HepG2 (cell line): ENCODE results near the gene TTF2. TPM values are rescaled to one million over a fixed set of nuclear protein-coding genes. Genes with fewer than 3 reads are reported as not detected.

Experiments
- ATAC-seq: fragments of 200-7000 bp; cut with Tn5 transposase; 3 replicates; pipeline ENCODE4 v1.9.1; 2020; ENCODE audit warnings: mild to moderate bottlenecking, moderate library complexity
- BruUV-seq: library from RNA; stranded (reverse); fragments of 400-500 nt; replicated peaks from 2 replicates; lab custom pipeline; 2021; lab: Mats Ljungman, UMichigan
- CTCF ChIA-PET: fragments of 300-600 bp; formaldehyde crosslinking; extraction: SDS; loops from one replicate; lab custom pipeline; 2021; ENCODE audit warnings: low total read pairs, inconsistent platforms, low intra/inter-chr PET ratio; lab: Yijun Ruan, JAX
- POLR2A ChIA-PET: fragments of 350-600 bp; sonication (Branson Sonifier 250); formaldehyde crosslinking; loops from one replicate; lab custom pipeline; 2020; ENCODE audit warnings: antibody characterized with exemption, inconsistent platforms; lab: Yijun Ruan, JAX
- DNase-seq: peaks from one replicate; pipeline ENCODE4 v3.0.0-alpha.2; 2015; ENCODE audit warnings: low spot score
- FAIRE-seq: peaks from 3 replicates; lab custom pipeline; 2011; peaks lifted over from hg19 to GRCh38; lab: Jason Lieb, UNC
- H2AFZ ChIP-seq: one replicate; pipeline ENCODE4 v1.6.1; 2011; ENCODE audit warnings: low read length, inconsistent platforms
- H3K27ac ChIP-seq: fragments of 300-600 bp; 3 replicates; pipeline ENCODE4 v1.8.0; 2011; ENCODE audit warnings: mixed run types, mild to moderate bottlenecking, mixed read lengths, low read length, inconsistent platforms; ENCODE audit not compliant: insufficient read depth; ENCODE audit errors: extremely low read length
- H3K27me3 ChIP-seq, 2 experiments: fragments of 200-600 bp in 1 of 2; 2 replicates in 1 of 2; 3 replicates in 1 of 2; pipeline versions ENCODE4 v1.6.0 to v1.8.0; 2011; ENCODE audit warnings: low read length in 2 of 2, mild to moderate bottlenecking in 2 of 2, moderate library complexity in 2 of 2, inconsistent platforms in 1 of 2; ENCODE audit not compliant: insufficient read depth in 2 of 2, control insufficient read depth in 1 of 2
- H3K36me3 ChIP-seq, 2 experiments: fragments of 200-600 bp in 1 of 2; replicated peaks in 1 of 2; 2 replicates in 1 of 2; 3 replicates in 1 of 2; pipeline versions ENCODE4 v1.5.1 to v1.8.0; 2011; ENCODE audit warnings: low read length in 2 of 2, inconsistent platforms in 1 of 2; ENCODE audit not compliant: insufficient read depth in 2 of 2, control insufficient read depth in 1 of 2
- H3K4me1 ChIP-seq: 2 replicates; pipeline ENCODE4 v1.5.1; 2012; ENCODE audit warnings: low read length, inconsistent platforms; ENCODE audit not compliant: insufficient read depth
- H3K4me2 ChIP-seq: 2 replicates; pipeline ENCODE4 v1.6.0; 2011; ENCODE audit warnings: low read depth, low read length, inconsistent platforms
- H3K4me3 ChIP-seq, 3 experiments: fragments of 200-600 bp in 1 of 3; sonication (generic), shearing (Covaris generic) in 1 of 3; replicated peaks in 1 of 3; 2 replicates each; pipeline ENCODE4 v1.5.1; 2011 to 2016; ENCODE audit warnings: low read length in 3 of 3, inconsistent platforms in 2 of 3, low read depth in 2 of 3, mild to moderate bottlenecking in 2 of 3, control low read depth in 1 of 3, mixed read lengths in 1 of 3; ENCODE audit not compliant: insufficient read depth in 1 of 3
- H3K79me2 ChIP-seq: one replicate; pipeline ENCODE4 v1.6.1; 2011; ENCODE audit warnings: low read length, inconsistent platforms; ENCODE audit not compliant: insufficient read depth
- H3K9ac ChIP-seq: 2 replicates; pipeline ENCODE4 v1.6.0; 2011; ENCODE audit warnings: mild to moderate bottlenecking, low read depth, low read length, inconsistent platforms; ENCODE audit not compliant: insufficient read depth
- H3K9me3 ChIP-seq: 2 replicates; pipeline ENCODE4 v1.5.1; 2012; ENCODE audit warnings: mild to moderate bottlenecking, low read length
- H4K20me1 ChIP-seq: 2 replicates; pipeline ENCODE4 v1.6.0; 2011; ENCODE audit warnings: inconsistent platforms, mild to moderate bottlenecking, low read length, moderate library complexity; ENCODE audit not compliant: insufficient read depth
- ATF1 ChIP-seq: IDR thresholded peaks from 2 replicates; pipeline ENCODE4 v1.6.1; 2016; ENCODE audit warnings: mild to moderate bottlenecking, control low read depth
- HDAC6 ChIP-seq: fragments of 200-600 bp; sonication (generic); IDR thresholded peaks from 2 replicates; pipeline ENCODE4 v1.7.0; 2017; ENCODE audit warnings: mild to moderate bottlenecking, antibody characterized with exemption, low read length, low read depth
- MLXIP ChIP-seq: sonication (generic); formaldehyde crosslinking; IDR thresholded peaks from 2 replicates; pipeline ENCODE4 v1.9.0; 2021; ENCODE audit warnings: missing genetic modification reagents, borderline replicate concordance
- PAF1 ChIP-seq: IDR thresholded peaks from 2 replicates; pipeline ENCODE4 v1.6.1; 2016; ENCODE audit warnings: missing genetic modification reagents, missing compliant biosample characterization
- RFX1 ChIP-seq: fragments of 450-650 bp; IDR thresholded peaks from 2 replicates; pipeline ENCODE4 v1.6.1; 2017
- ZNF598 ChIP-seq: sonication (generic); formaldehyde crosslinking; IDR thresholded peaks from 2 replicates; pipeline ENCODE4 v1.5.1; 2020; ENCODE audit warnings: mild to moderate bottlenecking, missing genetic modification reagents, borderline replicate concordance
- ZSCAN21 ChIP-seq: sonication (generic); formaldehyde crosslinking; IDR thresholded peaks from 2 replicates; pipeline ENCODE4 v1.8.0; 2022; ENCODE audit warnings: mild to moderate bottlenecking, missing genetic modification reagents, moderate library complexity, borderline replicate concordance
- WGBS: methylation state at CpG from one replicate; pipeline ENCODE4 v1.1.6; 2017; ENCODE audit warnings: low lambda C conversion rate; 5-methylcytosine and 5-hydroxymethylcytosine counted together
- in situ Hi-C: cut with HindIII; loops from 2 replicates; pipeline ENCODE4 v1.10.0; 2017; ENCODE audit warnings: low pct_unique_long_range_greater_than_20kb; ENCODE audit not compliant: extremely low pct_ligation_motif_present
- intact Hi-C: fragments of 100-400 bp; cut with micrococcal nuclease; formaldehyde crosslinking; loops from one replicate; pipeline ENCODE4 v1.10.0; 2022; ENCODE audit not compliant: unreplicated experiment
- polyA plus RNA-seq, 8 experiments: library from polyadenylated mRNA; depleted of rRNA in 3 of 8; stranded (reverse) in 7 of 8; unstranded in 1 of 8; fragments of >200 nt; fragmentation: Illumina TruSeq in 4 of 8; extraction: Trizol in 4 of 8; gene quantifications; 2 replicates each; pipeline versions ENCODE4 v1.2.1 to v1.2.3, GENCODE V29; 2011 to 2016; ENCODE audit warnings: low read depth in 4 of 8, missing spikeins in 1 of 8, mixed read lengths in 1 of 8; ENCODE audit not compliant: insufficient read depth in 1 of 8
- total RNA-seq, 5 experiments: library from RNA; depleted of rRNA; stranded (reverse); fragments of >200 nt; fragmentation: Illumina TruSeq; extraction: Trizol; gene quantifications; 2 replicates each; pipeline ENCODE4 v1.2.3, GENCODE V29; 2016; ENCODE audit warnings: low read depth in 1 of 5
- TF ChIP-seq, protein P1 (sequence below), 2 experiments: sonication (generic) in 1 of 2; formaldehyde crosslinking in 1 of 2; IDR thresholded peaks; 2 replicates each; pipeline versions ENCODE4 v1.6.1 to v1.9.0; 2014 to 2022; ENCODE audit warnings: antibody characterized with exemption in 1 of 2, borderline replicate concordance in 1 of 2, inconsistent platforms in 1 of 2, low read depth in 1 of 2, missing genetic modification reagents in 1 of 2

The TTF2 gene
- total and polyA plus RNA-seq, 2 of the 13 experiments (the other 11 are each of a cell fraction or from before 2014, with no cell fraction given): 12.8 to 48.9 TPM

DNA sequence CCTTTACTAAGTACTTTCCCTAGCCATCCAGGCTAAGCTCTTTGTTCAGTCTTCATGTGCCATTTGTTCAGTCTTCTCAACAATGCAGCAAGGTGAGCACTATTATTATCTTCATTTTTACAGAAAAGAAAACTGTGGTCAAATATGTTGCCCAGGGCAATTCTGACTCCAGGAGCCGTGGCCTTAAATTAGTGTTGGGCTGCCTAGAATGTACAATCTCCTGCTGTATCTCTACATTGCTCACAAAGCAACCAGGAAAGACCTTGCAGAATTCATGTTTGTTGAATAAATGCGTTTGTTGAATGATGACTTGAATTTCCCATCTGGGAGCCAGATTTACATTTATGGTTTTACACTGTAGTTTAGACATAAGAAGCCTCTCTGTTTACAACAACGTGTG lies 44.4 kb upstream of the TTF2 start (continued):
- no peak for TF ChIP-seq MLXIP (CRISPR knock-in tag)
- TF ChIP-seq ZNF598: no peak
- TF ChIP-seq ZSCAN21 (CRISPR knock-in tag): no peak
- TF ChIP-seq, all 625 proteins: peak for 0

- TF ChIP-seq HDAC6 (no peak), RFX1 (peak; percentile 42; the same call in 1 of the 2 replicates), ATF1 (no peak), PAF1 (CRISPR knock-in tag) (no peak)
- TF ChIP-seq, protein P1, sequence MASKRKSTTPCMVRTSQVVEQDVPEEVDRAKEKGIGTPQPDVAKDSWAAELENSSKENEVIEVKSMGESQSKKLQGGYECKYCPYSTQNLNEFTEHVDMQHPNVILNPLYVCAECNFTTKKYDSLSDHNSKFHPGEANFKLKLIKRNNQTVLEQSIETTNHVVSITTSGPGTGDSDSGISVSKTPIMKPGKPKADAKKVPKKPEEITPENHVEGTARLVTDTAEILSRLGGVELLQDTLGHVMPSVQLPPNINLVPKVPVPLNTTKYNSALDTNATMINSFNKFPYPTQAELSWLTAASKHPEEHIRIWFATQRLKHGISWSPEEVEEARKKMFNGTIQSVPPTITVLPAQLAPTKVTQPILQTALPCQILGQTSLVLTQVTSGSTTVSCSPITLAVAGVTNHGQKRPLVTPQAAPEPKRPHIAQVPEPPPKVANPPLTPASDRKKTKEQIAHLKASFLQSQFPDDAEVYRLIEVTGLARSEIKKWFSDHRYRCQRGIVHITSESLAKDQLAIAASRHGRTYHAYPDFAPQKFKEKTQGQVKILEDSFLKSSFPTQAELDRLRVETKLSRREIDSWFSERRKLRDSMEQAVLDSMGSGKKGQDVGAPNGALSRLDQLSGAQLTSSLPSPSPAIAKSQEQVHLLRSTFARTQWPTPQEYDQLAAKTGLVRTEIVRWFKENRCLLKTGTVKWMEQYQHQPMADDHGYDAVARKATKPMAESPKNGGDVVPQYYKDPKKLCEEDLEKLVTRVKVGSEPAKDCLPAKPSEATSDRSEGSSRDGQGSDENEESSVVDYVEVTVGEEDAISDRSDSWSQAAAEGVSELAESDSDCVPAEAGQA (IDR thresholded peaks at IDR 0.05; ENCODE audit: low read depth): no peak
- TF ChIP-seq, protein P1 (CRISPR knock-in tag; IDR thresholded peaks at IDR 0.05; ENCODE audit: borderline replicate concordance): no peak
- Histone ChIP-seq H3K27me3 (no peaks in the 10 kb centered on the region; a peak in 1 of 5 replicates), H3K4me2 (no peak overlapping the region), H3K79me2 (no peaks in the 10 kb centered on the region), H2AFZ (no peak overlapping the region), H3K36me3 (no peaks in the 10 kb centered on the region), H3K9ac (no peak overlapping the region), H4K20me1 (no peaks in the 10 kb centered on the region), H3K27ac (no peak overlapping the region), H3K4me3 (no peak overlapping the region), H3K4me1 (no peaks in the 10 kb centered on the region), H3K9me3 (no peaks in the 10 kb centered on the region)
- ChIA-PET POLR2A (no interaction called here), CTCF (no interaction called here)
- 89% methylated on average over 1 of the region's 4 CpGs for WGBS
- in situ Hi-C loops (no loop called here), intact Hi-C loops (no loop called here)
- BruUV-seq: no TSS peak
- no peak for DNase-seq
- no peak for ATAC-seq
- no peak for FAIRE-seq
Observed at GRCh38 chr1:117017062-117017461, 43.1 kb upstream of the TTF2 start.
